H9 (cell line): Measurements from ENCODE around the gene RAPH1. TPM values are rescaled to one million over a fixed set of nuclear protein-coding genes. Genes with fewer than 3 reads are reported as not detected.
A peak's percentile ranks its signal among the peaks of the same experiment; 100 is the strongest.

Experiments
- DNase-seq: peaks from one replicate; pipeline ENCODE4 v3.0.0-alpha.2; 2017
- H2AFZ ChIP-seq: one replicate; pipeline ENCODE4 v1.6.1; 2013; ENCODE audit warnings: mild to moderate bottlenecking, low read length, control low read depth, moderate library complexity
- H2AK5ac ChIP-seq: 2 replicates; pipeline ENCODE4 v1.6.1; 2013; ENCODE audit warnings: low read length, control low read depth, mixed read lengths; ENCODE audit not compliant: insufficient read length
- H2BK120ac ChIP-seq: one replicate; pipeline ENCODE4 v1.6.1; 2013; ENCODE audit warnings: low read depth, mild to moderate bottlenecking, low read length, control low read depth, inconsistent platforms; ENCODE audit not compliant: poor library complexity, severe bottlenecking
- H2BK12ac ChIP-seq: 2 replicates; pipeline ENCODE4 v1.6.1; 2013; ENCODE audit warnings: low read length, control low read depth, mixed read lengths, low read depth; ENCODE audit not compliant: insufficient read length
- H2BK15ac ChIP-seq: 2 replicates; pipeline ENCODE4 v1.6.1; 2013; ENCODE audit warnings: low read depth, low read length, control low read depth
- H2BK20ac ChIP-seq: one replicate; pipeline ENCODE4 v1.6.1; 2013; ENCODE audit warnings: low read depth, mild to moderate bottlenecking, low read length, control low read depth, inconsistent platforms; ENCODE audit not compliant: poor library complexity, severe bottlenecking
- H2BK5ac ChIP-seq: 2 replicates; pipeline ENCODE4 v1.6.1; 2013; ENCODE audit warnings: low read length, control low read depth, mixed read lengths; ENCODE audit not compliant: insufficient read length
- H3K14ac ChIP-seq: 2 replicates; pipeline ENCODE4 v1.6.1; 2013; ENCODE audit warnings: low read length, control low read depth; ENCODE audit not compliant: insufficient read depth
- H3K18ac ChIP-seq: 2 replicates; pipeline ENCODE4 v1.6.1; 2013; ENCODE audit warnings: low read depth, mild to moderate bottlenecking, mixed read lengths, low read length, control low read depth; ENCODE audit not compliant: insufficient read length
- H3K23ac ChIP-seq: 2 replicates; pipeline ENCODE4 v1.6.1; 2013; ENCODE audit warnings: low read length, control low read depth, mixed read lengths, low read depth; ENCODE audit not compliant: insufficient read length
- H3K23me2 ChIP-seq: 2 replicates; pipeline ENCODE4 v1.6.1; 2013; ENCODE audit warnings: low read depth, mild to moderate bottlenecking, mixed read lengths, low read length, control low read depth; ENCODE audit not compliant: insufficient read length, poor library complexity, severe bottlenecking
- H3K27ac ChIP-seq: 2 replicates; pipeline ENCODE4 v1.5.1; 2013; ENCODE audit warnings: low read length, control low read depth, mixed read lengths, low read depth; ENCODE audit not compliant: insufficient read length
- H3K27me3 ChIP-seq: 2 replicates; pipeline ENCODE4 v1.6.1; 2013; ENCODE audit warnings: low read length, control low read depth, inconsistent platforms; ENCODE audit not compliant: insufficient read depth
- H3K4ac ChIP-seq: 2 replicates; pipeline ENCODE4 v1.6.1; 2013; ENCODE audit warnings: low read depth, mild to moderate bottlenecking, control low read depth, inconsistent platforms, low read length, moderate library complexity
- H3K4me1 ChIP-seq: 2 replicates; pipeline ENCODE4 v1.6.1; 2013; ENCODE audit warnings: low read length, control low read depth, inconsistent platforms; ENCODE audit not compliant: insufficient read depth
- H3K4me2 ChIP-seq: 2 replicates; pipeline ENCODE4 v1.6.1; 2013; ENCODE audit warnings: low read length, control low read depth, mixed read lengths; ENCODE audit not compliant: insufficient read length, insufficient read depth
- H3K56ac ChIP-seq: 2 replicates; pipeline ENCODE4 v1.6.1; 2013; ENCODE audit warnings: low read depth, mild to moderate bottlenecking, mixed read lengths, low read length, control low read depth; ENCODE audit not compliant: insufficient read length
- H3K79me1 ChIP-seq: 2 replicates; pipeline ENCODE4 v1.6.1; 2013; ENCODE audit warnings: low read depth, mild to moderate bottlenecking, moderate library complexity, low read length, control low read depth, inconsistent platforms; ENCODE audit not compliant: insufficient read depth, poor library complexity, severe bottlenecking
- H3K79me2 ChIP-seq: 2 replicates; pipeline ENCODE4 v1.6.1; 2013; ENCODE audit warnings: low read length, control low read depth, inconsistent platforms; ENCODE audit not compliant: insufficient read depth
- H3K9ac ChIP-seq: 2 replicates; pipeline ENCODE4 v1.6.1; 2013; ENCODE audit warnings: low read length, control low read depth, mixed read lengths; ENCODE audit not compliant: insufficient read length; ENCODE audit errors: extremely low read depth
- H3K9me3 ChIP-seq: one replicate; pipeline ENCODE4 v1.6.1; 2013; ENCODE audit warnings: low read depth, low read length, inconsistent platforms; ENCODE audit not compliant: control insufficient read depth
- H3T11ph ChIP-seq: one replicate; pipeline ENCODE4 v1.6.1; 2013; ENCODE audit warnings: mild to moderate bottlenecking, low read length, control low read depth, inconsistent platforms
- H4K20me1 ChIP-seq: one replicate; pipeline ENCODE4 v1.6.1; 2013; ENCODE audit not compliant: control insufficient read depth, insufficient read length, insufficient read depth
- H4K5ac ChIP-seq: 2 replicates; pipeline ENCODE4 v1.6.1; 2013; ENCODE audit warnings: low read depth, mild to moderate bottlenecking, mixed read lengths, low read length, control low read depth; ENCODE audit not compliant: insufficient read length
- H4K8ac ChIP-seq: replicated peaks from 2 replicates; pipeline ENCODE4 v1.6.1; 2013; ENCODE audit warnings: low read length, control low read depth, mixed read lengths, low read depth; ENCODE audit not compliant: insufficient read length
- H4K91ac ChIP-seq: 2 replicates; pipeline ENCODE4 v1.6.1; 2013; ENCODE audit warnings: low read depth, mild to moderate bottlenecking, moderate library complexity, mixed read lengths, low read length, control low read depth; ENCODE audit not compliant: insufficient read length
- H3K27ac Mint-ChIP-seq, 3 experiments: 2 replicates in 2 of 3; 3 replicates in 1 of 3; pipeline ENCODE4 v1.8.0; 2020 to 2021; ENCODE audit warnings: mixed read lengths in 3 of 3, mild to moderate bottlenecking in 1 of 3, moderate library complexity in 1 of 3
- H3K27me3 Mint-ChIP-seq: 2 replicates; pipeline ENCODE4 v1.8.0; 2021; ENCODE audit warnings: low read depth, mild to moderate bottlenecking, moderate library complexity, mixed read lengths
- H3K36me3 Mint-ChIP-seq, 3 experiments: 2 replicates in 2 of 3; 3 replicates in 1 of 3; pipeline ENCODE4 v1.8.0; 2020 to 2021; ENCODE audit warnings: low read depth in 3 of 3, mixed read lengths in 3 of 3; ENCODE audit not compliant: insufficient read depth in 1 of 3
- H3K4me1 Mint-ChIP-seq, 2 experiments: 2 replicates each; pipeline ENCODE4 v1.8.0; 2020; ENCODE audit warnings: mixed read lengths in 2 of 2
- H3K4me3 Mint-ChIP-seq, 2 experiments: 2 replicates in 1 of 2; 3 replicates in 1 of 2; pipeline ENCODE4 v1.8.0; 2020 to 2021; ENCODE audit warnings: mild to moderate bottlenecking in 2 of 2, mixed read lengths in 2 of 2, moderate library complexity in 1 of 2
- H3K9me3 Mint-ChIP-seq, 2 experiments: 2 replicates in 1 of 2; 3 replicates in 1 of 2; pipeline ENCODE4 v1.8.0; 2020; ENCODE audit warnings: mild to moderate bottlenecking in 2 of 2, mixed read lengths in 2 of 2, moderate library complexity in 1 of 2
- CTCF ChIP-seq: fragments of 200-600 bp; sonication (generic); conservative IDR thresholded peaks from 3 replicates; pipeline ENCODE4 v1.8.0; 2021; ENCODE audit warnings: antibody characterized with exemption, mild to moderate bottlenecking
- WGBS: extraction: QIAGEN DNeasy Blood & Tissue Kit; methylation state at CpG from one replicate; pipeline ENCODE4 v1.1.7; 2013; ENCODE audit warnings: missing lambda C conversion rate, low lambda C conversion rate, mixed read lengths; ENCODE audit not compliant: insufficient read length; ENCODE audit errors: extremely low coverage; 5-methylcytosine and 5-hydroxymethylcytosine counted together
- total RNA-seq: library from RNA; stranded (reverse); gene quantifications from 2 replicates; pipeline ENCODE4 v1.2.1, GENCODE V29; 2021

Gene RAPH1
- total RNA-seq, 1 experiment from 2014 or later, result 17.1 TPM

DNA sequence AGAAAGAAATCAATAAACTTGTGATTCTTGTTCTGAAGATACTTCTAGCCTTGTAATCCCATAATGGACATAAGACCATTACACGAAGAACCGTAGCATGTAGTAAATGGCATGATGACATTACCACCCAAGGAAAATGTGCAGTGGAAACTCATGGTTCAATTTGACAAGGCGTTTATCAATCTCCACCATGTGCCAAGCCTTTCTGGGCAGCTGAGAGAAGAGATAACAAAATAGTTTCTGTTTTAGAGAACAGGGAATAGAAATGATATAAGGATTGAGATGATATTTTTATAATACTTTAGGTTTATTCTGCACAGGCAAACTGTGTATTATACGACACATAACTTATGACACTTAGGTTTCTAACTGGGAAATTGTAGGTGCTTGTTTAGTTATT lies 187.7 kb downstream of the RAPH1 start:
- Histone ChIP-seq H4K8ac (no peak overlapping the region), H3K9me3 (no peaks in the 10 kb centered on the region), H3K56ac (no peak overlapping the region), H2AK5ac (no peak overlapping the region), H4K20me1 (no peaks in the 10 kb centered on the region), H3K27ac (no peak overlapping the region), H2BK120ac (no peak overlapping the region), H2BK20ac (no peak overlapping the region), H3K79me2 (peaks cover 14% of the 10 kb centered on the region; the same call in 1 of the 2 replicates), H3K14ac (no peak overlapping the region), H4K5ac (no peak overlapping the region), H2BK5ac (no peak overlapping the region), H3K23ac (no peak overlapping the region), H3K23me2 (no peaks in the 10 kb centered on the region), H2BK12ac (no peak overlapping the region), H3T11ph (no peak overlapping the region), H3K27me3 (no peaks in the 10 kb centered on the region), H2BK15ac (no peak overlapping the region), H2AFZ (no peak overlapping the region), H3K79me1 (peaks cover 10% of the 10 kb centered on the region), H3K4ac (no peak overlapping the region), H4K91ac (no peak overlapping the region), H3K9ac (no peak overlapping the region), H3K18ac (no peak overlapping the region), H3K4me1 (no peaks in the 10 kb centered on the region; the same call in 1 of the 2 replicates), H3K4me2 (no peak overlapping the region)
- DNase-seq, result no peak
- Mint-ChIP-seq H3K27me3 (no peaks in the 10 kb centered on the region), H3K27ac (peak overlapping the region in 1 of 3 experiments; percentile 70; a peak in 2 of 7 replicates), H3K36me3 (peaks cover 18 to 25% (median 22%) of the 10 kb centered on the region in 3 experiments), H3K4me3 (no peak overlapping the region), H3K9me3 (no peaks in the 10 kb centered on the region), H3K4me1 (peaks cover 16 to 26% of the 10 kb centered on the region in 2 experiments)
- TF ChIP-seq CTCF, result no peak
- WGBS, result no CpG with 5 or more reads among the region's 4 CpGs
